ENCODE results near the gene STYX.

STYX gene

DNA sequence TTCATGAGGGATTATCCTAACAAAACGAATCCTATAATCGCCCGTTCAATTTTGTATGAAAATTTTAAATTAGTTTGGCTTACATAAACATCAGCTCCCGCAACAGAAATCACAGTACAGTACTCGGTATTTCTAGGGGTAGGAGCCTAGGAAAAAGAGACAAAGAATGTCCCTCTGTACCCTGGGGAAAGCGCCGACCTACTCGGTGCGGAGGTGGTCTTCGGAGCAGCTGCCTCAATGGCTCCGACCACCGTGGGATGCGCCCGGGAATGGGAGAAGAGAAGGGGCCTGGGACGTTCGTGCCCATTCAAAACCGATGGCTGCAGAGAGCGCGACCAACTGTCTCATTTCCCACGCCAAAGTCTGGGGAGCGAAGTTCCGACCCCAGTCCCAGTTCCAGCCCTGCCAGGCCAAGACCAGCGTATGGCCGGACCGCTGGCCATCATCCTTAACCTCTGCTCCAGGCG lies 60.8 kb downstream of the STYX start:
- DNase-seq = no peak

DNA sequence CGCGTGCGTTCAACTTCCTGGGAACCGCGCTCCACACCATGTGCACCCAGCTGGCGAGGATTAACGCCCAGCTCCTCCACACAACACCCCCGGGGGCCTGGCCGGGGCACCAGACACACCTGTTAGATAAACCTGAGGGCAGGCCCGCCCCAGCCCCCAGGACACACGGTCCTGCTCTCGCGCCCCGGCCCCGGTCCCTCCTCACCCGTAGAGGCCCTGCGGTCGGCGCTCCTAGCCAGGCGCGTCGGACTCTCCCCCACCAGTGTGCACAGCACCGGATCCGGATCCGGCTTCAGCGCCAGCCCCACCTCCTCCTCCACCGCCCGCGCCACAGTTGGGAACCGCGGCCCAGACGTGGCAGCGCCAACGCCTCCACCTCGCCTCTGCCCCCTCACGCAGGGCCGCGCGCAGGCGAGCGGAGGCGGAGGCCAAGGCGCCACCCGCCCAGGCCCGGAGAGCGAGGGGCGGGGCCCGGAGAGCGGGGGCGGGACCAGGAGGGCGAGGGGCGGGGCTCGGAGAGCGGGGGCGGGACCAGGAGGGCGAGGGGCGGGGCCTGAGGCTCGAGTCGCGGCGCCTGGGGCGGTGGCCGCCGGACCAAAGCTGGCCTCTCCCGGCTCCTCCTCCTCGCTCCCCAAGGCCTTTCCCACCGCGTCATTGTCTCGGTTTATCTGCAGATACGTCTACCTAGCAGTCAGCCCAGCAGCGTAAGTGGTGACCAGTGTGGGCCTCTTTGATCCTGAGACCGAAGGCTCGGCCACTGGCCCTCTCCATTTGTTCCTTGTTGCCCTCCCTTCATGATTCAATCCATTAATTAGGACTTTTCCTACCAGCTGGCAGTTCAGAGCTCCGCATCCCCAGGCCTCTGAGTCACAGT lies 61.5 kb downstream of the STYX start, which contains the start of gene GNPNAT1:
GNPNAT1 (minus strand) TSS at position 385 of the 874 bp plus-strand sequence. CDS start 6,957 bp downstream, outside the sequence.
- DNase-seq = peak; percentile 76

DNA sequence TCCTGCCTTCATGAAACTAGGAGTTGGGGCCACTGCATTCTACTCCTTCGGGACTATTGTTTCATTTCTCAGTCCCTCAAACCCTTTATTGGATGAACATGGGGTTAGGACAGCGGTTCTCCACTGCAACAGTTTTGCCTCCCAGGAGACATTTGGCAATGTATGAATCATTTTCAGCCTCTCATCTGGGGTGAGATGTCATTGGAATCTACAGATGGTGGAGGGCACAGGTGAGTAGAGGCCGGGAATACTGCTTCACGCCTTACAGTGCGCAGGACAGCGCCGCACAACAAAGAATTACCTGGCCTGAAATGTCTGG lies 62.1 kb downstream of the STYX start:
- peak; percentile 35 for DNase-seq

DNA sequence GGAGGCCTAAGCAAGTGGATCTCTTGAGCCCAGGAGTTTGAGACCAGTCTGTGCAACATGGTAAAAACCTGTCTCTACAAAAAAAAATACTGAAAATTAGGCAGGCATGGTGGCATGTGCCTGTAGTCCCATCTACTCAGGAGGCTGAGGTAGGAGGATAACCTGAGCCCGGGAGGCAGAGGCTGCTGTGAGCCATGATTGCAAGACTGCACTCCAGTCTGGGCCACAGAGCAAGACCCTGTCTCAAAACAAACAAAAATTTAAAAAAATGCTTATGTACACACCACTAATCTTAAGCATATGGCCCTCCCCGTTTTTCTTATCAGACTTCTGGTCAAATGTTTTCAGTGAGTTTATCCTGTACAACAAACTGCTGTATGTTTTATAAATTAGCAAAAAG lies 63.1 kb downstream of the STYX start:
- no peak for DNase-seq

DNA sequence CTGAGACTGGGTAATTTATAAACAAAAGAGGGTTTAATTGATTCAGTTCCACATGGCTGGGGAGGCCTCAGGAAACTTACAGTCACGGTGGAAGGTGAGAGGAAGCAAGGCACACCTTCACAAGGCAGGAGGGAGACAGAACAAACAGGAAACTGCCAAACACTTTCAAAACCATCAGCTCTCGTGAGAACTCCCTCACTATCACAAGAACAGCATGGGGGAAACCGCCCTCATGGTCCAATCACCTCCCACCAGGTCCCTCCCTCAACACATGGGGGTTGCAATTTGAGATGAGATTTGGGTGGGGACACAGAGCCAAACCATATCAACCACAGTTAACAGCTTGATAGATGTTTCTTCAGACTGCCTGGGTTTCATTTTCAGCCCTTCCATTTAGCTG lies 67.7 kb downstream of the STYX start:
- no peak for DNase-seq

DNA sequence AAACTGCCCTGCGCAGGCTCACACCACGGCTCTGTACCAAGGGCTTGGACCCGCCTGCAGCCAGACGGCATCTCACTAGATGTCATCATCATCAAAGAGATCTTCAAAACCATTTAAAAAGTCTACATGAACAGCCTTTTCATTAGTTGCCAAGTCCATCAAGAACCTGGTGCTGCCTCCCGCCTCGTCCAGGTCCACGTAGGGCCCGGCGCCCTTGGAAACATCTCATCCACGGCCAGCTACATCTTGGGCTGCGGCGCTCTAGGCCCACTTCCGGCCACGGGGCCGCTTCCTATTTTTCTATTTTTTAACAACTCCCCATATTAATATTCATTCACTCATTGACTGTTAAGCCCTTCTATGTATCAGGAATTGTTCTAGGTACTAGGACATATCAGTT lies 68.9 kb downstream of the STYX start:
- no peak for DNase-seq

DNA sequence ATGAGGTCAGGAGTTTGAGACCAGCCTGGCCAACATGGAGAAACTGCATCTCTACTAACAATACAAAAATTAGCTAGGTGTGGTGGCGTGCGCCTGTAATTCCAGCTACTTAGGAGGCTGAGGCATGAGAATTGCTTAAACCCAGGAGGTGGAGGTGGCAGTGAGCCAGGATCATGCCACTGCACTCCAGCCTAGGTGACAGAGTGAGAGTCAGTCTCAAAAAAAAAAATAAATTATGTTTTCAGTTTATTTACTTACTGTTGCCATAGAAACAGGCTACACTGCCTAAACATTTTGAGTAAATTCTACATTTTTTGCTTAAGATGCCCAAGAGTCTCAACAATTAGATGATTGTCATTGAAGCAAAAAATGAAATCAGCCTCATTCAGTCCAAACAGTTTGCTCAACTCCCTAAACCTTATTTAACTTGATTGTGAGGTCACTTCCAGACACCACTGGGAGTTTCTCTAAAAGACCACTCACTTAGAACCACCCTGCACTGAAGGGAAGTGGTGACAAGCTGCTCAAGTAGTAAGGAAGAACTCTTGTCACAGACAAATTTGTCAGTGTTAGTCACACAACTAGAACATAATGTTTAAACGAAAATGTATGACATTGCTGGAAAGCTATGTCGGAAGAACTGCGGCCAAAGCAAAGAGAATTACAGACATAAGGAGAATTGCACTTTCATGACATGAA lies 71.2 kb downstream of the STYX start:
- peak; percentile 54 for DNase-seq

DNA sequence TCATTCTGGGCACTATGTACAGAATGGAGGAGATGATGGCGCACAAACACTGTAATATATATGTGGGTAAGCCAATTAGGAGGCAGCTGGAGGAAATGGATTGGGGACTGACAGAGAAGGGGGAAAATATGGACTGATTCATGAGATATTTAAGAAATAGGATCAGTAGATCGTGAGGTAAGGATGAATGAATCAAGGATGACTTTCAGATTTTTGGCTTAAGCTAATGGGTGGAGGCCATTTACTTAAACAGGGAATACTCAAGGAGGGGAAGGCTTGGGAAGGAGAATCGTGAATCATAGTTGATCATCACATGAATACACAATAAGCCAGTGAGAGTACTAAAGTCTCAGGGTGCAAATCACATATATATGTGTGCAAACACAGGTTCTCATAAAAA lies 72.6 kb downstream of the STYX start:
- DNase-seq = no peak

DNA sequence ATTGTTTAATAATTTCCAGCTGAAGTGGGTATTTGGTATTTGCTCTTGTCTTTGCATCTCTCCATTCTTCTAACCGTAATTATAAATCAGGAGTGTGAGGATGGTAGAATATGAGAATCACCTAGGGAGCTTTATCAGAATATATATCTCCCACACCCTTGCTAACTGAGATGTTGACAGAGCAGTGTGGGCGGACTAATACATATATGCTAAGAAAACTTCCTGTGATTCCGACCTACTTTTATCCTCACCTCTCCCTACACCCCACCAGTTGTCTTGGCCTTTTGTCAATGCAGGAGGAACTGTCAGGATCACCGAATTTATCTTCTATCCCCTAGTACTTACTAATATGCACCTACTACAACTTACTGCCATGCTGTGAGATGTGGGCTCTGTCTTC lies 76.1 kb downstream of the STYX start:
- DNase-seq = no peak

DNA sequence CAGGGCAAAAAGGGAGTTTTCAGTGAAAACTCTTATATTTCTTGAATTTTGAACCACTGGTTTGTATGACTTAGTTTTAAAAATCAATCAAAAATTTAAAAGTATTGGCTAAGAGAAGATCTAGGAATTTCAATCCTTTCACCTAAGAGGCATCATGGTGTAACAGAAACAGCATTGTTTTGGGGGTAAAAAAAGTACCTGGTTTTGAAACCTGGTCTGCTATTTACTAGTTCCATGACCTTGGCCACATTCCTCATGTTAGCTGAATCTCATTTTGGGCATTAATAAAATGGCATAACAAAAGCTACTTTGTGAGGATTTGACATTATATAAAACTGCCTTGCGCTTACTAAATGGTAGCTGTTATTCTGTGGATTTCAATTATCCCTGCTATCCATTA lies 78.1 kb downstream of the STYX start:
- no peak for DNase-seq

DNA sequence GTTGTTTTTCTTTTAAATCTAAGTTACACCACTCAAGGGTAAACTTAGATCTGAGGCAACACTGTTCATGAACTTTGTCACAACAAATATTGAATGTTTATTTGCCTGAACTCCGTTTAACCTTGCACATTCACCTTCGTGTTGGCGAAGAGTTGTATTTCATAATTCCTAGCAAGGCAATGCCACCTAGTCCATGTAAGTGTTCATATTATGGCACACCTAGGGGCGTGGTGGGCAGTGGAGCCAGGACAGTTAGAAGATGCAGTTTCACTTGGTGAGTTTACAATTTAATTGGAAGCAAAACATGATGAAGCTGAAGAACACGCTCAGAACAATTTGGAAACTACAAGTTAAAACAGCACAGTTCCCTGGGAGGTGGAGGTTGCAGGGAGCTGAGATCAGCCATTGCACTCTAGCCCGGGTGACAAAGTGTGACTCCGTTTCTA lies 91.9 kb downstream of the STYX start:
- no peak for DNase-seq

DNA sequence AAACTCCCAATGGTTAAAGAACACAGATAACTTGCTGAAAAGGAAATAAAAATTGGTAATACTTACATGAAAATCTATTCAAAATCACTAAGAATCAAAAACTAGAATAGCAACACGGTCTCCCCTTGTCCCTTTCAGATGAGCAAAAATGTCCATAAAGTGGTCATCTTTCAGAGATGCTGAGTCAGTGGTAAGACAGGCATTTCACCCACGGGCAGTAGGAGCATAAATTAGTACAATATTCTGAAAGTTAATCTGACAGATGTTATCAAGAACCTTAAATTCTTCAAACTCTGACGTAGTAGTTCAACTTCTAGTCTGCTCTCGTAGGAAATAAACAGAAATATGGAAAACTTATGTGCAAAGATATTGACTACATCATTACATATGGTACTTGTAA lies 94.5 kb downstream of the STYX start:
- no peak for DNase-seq
